ENCODE results near the gene FNDC5. TPM values are rescaled to one million over a fixed set of nuclear protein-coding genes. Genes with fewer than 3 reads are reported as not detected.

FNDC5 gene
- total RNA-seq = 4.6 and 17.1 TPM in 2 replicates

DNA sequence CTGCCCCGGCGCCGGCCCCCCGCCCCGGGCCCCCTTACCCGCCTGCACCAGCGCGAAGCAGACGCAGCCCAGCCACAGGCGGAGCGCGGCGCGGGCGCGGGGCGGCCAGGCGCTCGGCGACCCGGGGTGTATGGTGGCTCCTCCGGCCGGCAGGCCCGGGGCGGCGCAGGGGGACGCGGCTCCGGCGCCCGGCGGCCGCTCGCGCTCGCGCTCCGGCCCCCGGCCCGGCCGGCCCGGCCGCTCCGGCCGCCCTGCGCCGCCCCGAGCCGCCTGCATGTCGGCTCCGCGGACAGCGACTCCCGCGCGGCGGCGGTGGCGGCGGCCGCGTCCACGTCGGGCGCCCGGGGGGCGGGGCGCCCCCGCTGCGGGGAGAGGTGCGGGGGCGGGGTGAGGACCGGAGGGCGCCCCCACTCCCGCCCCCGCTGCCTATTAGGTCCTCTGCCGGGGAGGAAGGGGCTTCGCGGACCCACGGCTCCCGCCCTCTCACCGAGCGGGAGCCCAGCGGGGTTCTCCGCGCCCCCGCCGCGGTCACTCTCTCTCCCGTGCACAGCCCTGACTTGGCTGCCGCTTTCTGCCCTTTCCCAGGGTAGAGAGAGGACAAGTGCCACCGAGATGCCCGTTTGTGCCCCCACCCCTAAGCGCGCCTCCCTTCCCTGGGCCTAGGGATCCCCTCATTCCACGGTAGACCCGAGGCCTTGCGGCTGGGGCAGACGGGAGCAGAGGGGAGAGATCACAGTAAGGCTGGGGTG, at the start of gene FNDC5:
Gene FNDC5, minus strand, starts transcription at position 298 of the 749 bp plus-strand sequence.

DNA sequence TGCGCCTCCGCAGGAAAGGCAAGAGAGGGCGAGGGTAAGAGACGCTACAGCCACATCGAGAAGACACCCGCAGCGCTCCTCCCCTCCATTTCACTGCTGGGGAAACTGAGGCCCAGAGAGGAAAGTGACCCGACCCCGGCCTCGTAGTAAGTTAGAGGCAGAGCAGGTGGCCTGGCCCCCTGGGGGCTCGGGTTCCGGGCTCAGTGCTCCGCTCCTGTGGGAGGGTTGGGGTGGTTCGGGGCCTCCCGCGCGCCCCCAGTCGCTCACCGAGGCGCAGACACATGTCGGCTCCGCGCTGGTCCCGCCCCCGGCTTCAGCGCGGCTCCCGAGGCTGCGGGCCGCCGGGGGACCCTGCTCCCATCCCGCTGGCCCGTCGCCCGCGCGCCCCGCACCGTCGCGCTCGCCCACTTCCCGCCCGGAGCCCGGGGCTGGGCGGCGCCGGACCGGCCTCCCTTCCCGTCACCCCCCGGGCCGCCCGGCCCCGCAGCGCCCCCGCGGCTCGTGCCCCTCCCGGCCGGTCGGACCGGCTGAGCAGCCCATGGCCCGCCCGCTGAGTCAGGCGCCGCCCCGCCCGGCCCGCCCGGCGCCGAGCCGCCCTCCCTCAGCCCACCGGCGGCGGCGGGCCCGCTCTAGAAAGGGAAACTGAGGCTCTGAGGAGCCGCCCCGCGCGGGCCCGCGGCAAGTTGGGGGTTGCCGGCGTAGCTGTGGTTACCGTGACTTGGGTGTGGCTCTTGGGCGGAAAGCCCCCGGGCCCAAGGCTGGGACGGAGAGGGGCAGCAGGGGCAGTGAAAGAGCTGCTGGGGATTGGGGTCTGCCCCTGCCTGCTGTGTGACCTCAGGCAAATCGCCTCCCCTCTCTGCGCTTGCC, 30.5 kb upstream of the FNDC5 start, which contains the start of gene TMEM54:
Gene TMEM54, minus strand, starts transcription at position 434 of the 867 bp plus-strand sequence. Its CDS starts 151 bp downstream, at position 283.

GRCh38 chr1:32886004-32886827, 15.5 kb upstream of the FNDC5 start, which contains the start of gene HPCA:
Gene HPCA, plus strand, starts transcription at chr1:32886491. Its CDS starts 2,408 bp downstream, at chr1:32888899.

GRCh38 chr1:32817159-32817814, 53.4 kb downstream of the FNDC5 start, which contains the start of the genes S100PBP and YARS1:
Gene S100PBP, plus strand, starts transcription at chr1:32817653. Its CDS starts 8,447 bp downstream, at chr1:32826100.
Gene YARS1, minus strand, starts transcription at chr1:32817358. Its CDS starts 114 bp downstream, at chr1:32817244.

Other genes with a start within 250 kb of the FNDC5 start
- 48.1 and 69.9 TPM in 2 replicates for gene ZBTB8OS, start 220.4 kb downstream of the FNDC5 start, total RNA-seq
- gene RBBP4, start 219.7 kb downstream of the FNDC5 start, total RNA-seq = 62.4 and 121 TPM in 2 replicates
- 108 TPM in 2 replicates for gene SYNC, start 168.1 kb downstream of the FNDC5 start, total RNA-seq
- gene YARS1, start 53.6 kb downstream of the FNDC5 start, total RNA-seq = 83.7 and 86.2 TPM in 2 replicates
- gene S100PBP, start 53.3 kb downstream of the FNDC5 start, total RNA-seq = 37.0 and 59.8 TPM in 2 replicates
- gene HPCA, start 15.6 kb upstream of the FNDC5 start, total RNA-seq = 0.43 TPM in 1 of 2 replicates, not detected in the other
- 27.9 and 55.5 TPM in 2 replicates for gene TMEM54, start 30.5 kb upstream of the FNDC5 start, total RNA-seq
- gene RNF19B, start 93.9 kb upstream of the FNDC5 start, total RNA-seq = 8.5 and 12.5 TPM in 2 replicates
- 32.3 and 50.4 TPM in 2 replicates for gene AK2, start 166.0 kb upstream of the FNDC5 start, total RNA-seq
- 5.2 and 6.0 TPM in 2 replicates for gene AZIN2, start 210.2 kb upstream of the FNDC5 start, total RNA-seq

All from bronchial smooth muscle cell (primary cell).